T-helper 1 cell treated with Interleukin-12 subunit alpha and Interleukin-12 subunit beta and Interleukin-4 antibody, amounts not matched to agents 30 μg/mL and 1 μg/mL, for 36 hours (primary cell): ENCODE measurements around the gene PTPRD.
"Not testable (repeated sequence)": the region's sequence is repeated elsewhere in the genome, so short reads cannot be mapped to it uniquely, and the experiment has no call there.

Experiments used
- H3K27ac Mint-ChIP-seq: one replicate; pipeline ENCODE4 v1.8.0; 2021; ENCODE audit warnings: mild to moderate bottlenecking, mixed read lengths
- H3K27me3 Mint-ChIP-seq: one replicate; pipeline ENCODE4 v1.8.0; 2021; ENCODE audit warnings: low read depth, mixed read lengths
- H3K36me3 Mint-ChIP-seq: one replicate; pipeline ENCODE4 v1.8.0; 2021; ENCODE audit warnings: low read depth, mixed read lengths
- H3K4me1 Mint-ChIP-seq: one replicate; pipeline ENCODE4 v1.8.0; 2021; ENCODE audit warnings: low read depth, mixed read lengths
- H3K4me3 Mint-ChIP-seq: one replicate; pipeline ENCODE4 v1.8.0; 2021; ENCODE audit warnings: mild to moderate bottlenecking, moderate library complexity, mixed read lengths
- H3K9me3 Mint-ChIP-seq: one replicate; pipeline ENCODE4 v1.8.0; 2021; ENCODE audit warnings: mixed read lengths

Gene PTPRD

GRCh38 chr9:9337129-9337528, 1275.7 kb downstream of the PTPRD start:
- H3K36me3 Mint-ChIP-seq = no peaks in the 10 kb centered on the region
- no peaks in the 10 kb centered on the region for H3K9me3 Mint-ChIP-seq
- no peaks in the 10 kb centered on the region for H3K27me3 Mint-ChIP-seq
- H3K27ac Mint-ChIP-seq = no peak overlapping the region
- no peaks in the 10 kb centered on the region for H3K4me1 Mint-ChIP-seq
- no peak overlapping the region for H3K4me3 Mint-ChIP-seq

- no peaks in the 10 kb centered on the region for H3K27me3 Mint-ChIP-seq
- H3K9me3 Mint-ChIP-seq = no peaks in the 10 kb centered on the region
- no peaks in the 10 kb centered on the region for H3K36me3 Mint-ChIP-seq
- no peaks in the 10 kb centered on the region for H3K4me1 Mint-ChIP-seq
- no peak overlapping the region for H3K27ac Mint-ChIP-seq
- H3K4me3 Mint-ChIP-seq = no peak overlapping the region
Observed at GRCh38 chr9:9326749-9327148, 1286.1 kb downstream of the PTPRD start.

- H3K4me3 Mint-ChIP-seq = no peak overlapping the region
- H3K9me3 Mint-ChIP-seq = peaks cover 4% of the 10 kb centered on the region
- H3K4me1 Mint-ChIP-seq = no peaks in the 10 kb centered on the region
- H3K27ac Mint-ChIP-seq = no peak overlapping the region
- no peaks in the 10 kb centered on the region for H3K27me3 Mint-ChIP-seq
- H3K36me3 Mint-ChIP-seq = no peaks in the 10 kb centered on the region
Observed at GRCh38 chr9:9319007-9319406, 1293.8 kb downstream of the PTPRD start.

- H3K36me3 Mint-ChIP-seq, H3K4me3 Mint-ChIP-seq, H3K4me1 Mint-ChIP-seq, H3K27me3 Mint-ChIP-seq, H3K9me3 Mint-ChIP-seq, H3K27ac Mint-ChIP-seq: not testable (repeated sequence)
Observed at GRCh38 chr9:9310743-9311142, 1302.1 kb downstream of the PTPRD start.

GRCh38 chr9:9305600-9305999, 1307.2 kb downstream of the PTPRD start:
- no peak overlapping the region for H3K27ac Mint-ChIP-seq
- H3K27me3 Mint-ChIP-seq = no peaks in the 10 kb centered on the region
- H3K9me3 Mint-ChIP-seq = no peaks in the 10 kb centered on the region
- H3K36me3 Mint-ChIP-seq = no peaks in the 10 kb centered on the region
- H3K4me3 Mint-ChIP-seq = no peak overlapping the region
- H3K4me1 Mint-ChIP-seq = no peaks in the 10 kb centered on the region

GRCh38 chr9:9299134-9299533, 1313.7 kb downstream of the PTPRD start:
- Mint-ChIP-seq H3K27ac (no peak overlapping the region), H3K4me3 (no peak overlapping the region), H3K9me3 (no peaks in the 10 kb centered on the region), H3K27me3 (no peaks in the 10 kb centered on the region), H3K4me1 (no peaks in the 10 kb centered on the region), H3K36me3 (no peaks in the 10 kb centered on the region)

- H3K4me3 Mint-ChIP-seq = no peak overlapping the region
- H3K27ac Mint-ChIP-seq = no peak overlapping the region
- H3K27me3 Mint-ChIP-seq = no peaks in the 10 kb centered on the region
- H3K4me1 Mint-ChIP-seq = no peaks in the 10 kb centered on the region
- H3K9me3 Mint-ChIP-seq = peaks cover 6% of the 10 kb centered on the region
- no peaks in the 10 kb centered on the region for H3K36me3 Mint-ChIP-seq
Observed at GRCh38 chr9:9286001-9286400, 1326.8 kb downstream of the PTPRD start.

GRCh38 chr9:9284201-9284600, 1328.6 kb downstream of the PTPRD start:
- Mint-ChIP-seq H3K4me3 (no peak overlapping the region), H3K9me3 (peaks cover 6% of the 10 kb centered on the region)

GRCh38 chr9:9283159-9283986, 1329.4 kb downstream of the PTPRD start:
- Mint-ChIP-seq H3K9me3 (peaks cover 6% of the 10 kb centered on the region), H3K27me3 (no peaks in the 10 kb centered on the region), H3K36me3 (no peaks in the 10 kb centered on the region), H3K4me3 (no peak overlapping the region), H3K27ac (no peak overlapping the region), H3K4me1 (no peaks in the 10 kb centered on the region)

More at GRCh38 chr9:9284201-9284600, 1328.6 kb downstream of the PTPRD start:
- H3K4me1 Mint-ChIP-seq = no peaks in the 10 kb centered on the region
- H3K27me3 Mint-ChIP-seq = no peaks in the 10 kb centered on the region
- no peak overlapping the region for H3K27ac Mint-ChIP-seq
- no peaks in the 10 kb centered on the region for H3K36me3 Mint-ChIP-seq

- Mint-ChIP-seq H3K9me3 (no peaks in the 10 kb centered on the region), H3K27me3 (no peaks in the 10 kb centered on the region), H3K4me3 (no peak overlapping the region), H3K4me1 (no peaks in the 10 kb centered on the region), H3K27ac (no peak overlapping the region), H3K36me3 (no peaks in the 10 kb centered on the region)
Observed at GRCh38 chr9:9275601-9276000, 1337.2 kb downstream of the PTPRD start.

GRCh38 chr9:9257999-9258498, 1354.8 kb downstream of the PTPRD start:
- Mint-ChIP-seq H3K36me3 (no peaks in the 10 kb centered on the region), H3K4me3 (no peak overlapping the region), H3K27me3 (no peaks in the 10 kb centered on the region), H3K9me3 (peaks cover 5% of the 10 kb centered on the region), H3K4me1 (no peaks in the 10 kb centered on the region), H3K27ac (no peak overlapping the region)

GRCh38 chr9:9246726-9247125, 1366.1 kb downstream of the PTPRD start:
- Mint-ChIP-seq H3K4me1 (no peaks in the 10 kb centered on the region), H3K27ac (no peak overlapping the region), H3K9me3 (peaks cover 8% of the 10 kb centered on the region), H3K4me3 (no peak overlapping the region), H3K27me3 (no peaks in the 10 kb centered on the region), H3K36me3 (no peaks in the 10 kb centered on the region)

- Mint-ChIP-seq H3K4me1 (no peaks in the 10 kb centered on the region), H3K4me3 (no peak overlapping the region), H3K36me3 (no peaks in the 10 kb centered on the region), H3K9me3 (peaks cover 9% of the 10 kb centered on the region), H3K27me3 (no peaks in the 10 kb centered on the region), H3K27ac (no peak overlapping the region)
Observed at GRCh38 chr9:9231946-9232345, 1380.9 kb downstream of the PTPRD start.

- Mint-ChIP-seq H3K4me3 (no peak overlapping the region), H3K27me3 (no peaks in the 10 kb centered on the region), H3K36me3 (no peaks in the 10 kb centered on the region), H3K4me1 (no peaks in the 10 kb centered on the region), H3K27ac (no peak overlapping the region), H3K9me3 (peaks cover under 1% of the 10 kb centered on the region)
Observed at GRCh38 chr9:9229269-9229668, 1383.5 kb downstream of the PTPRD start.

GRCh38 chr9:9223175-9223574, 1389.6 kb downstream of the PTPRD start:
- Mint-ChIP-seq H3K27me3 (no peaks in the 10 kb centered on the region), H3K4me1 (no peaks in the 10 kb centered on the region), H3K27ac (no peak overlapping the region), H3K36me3 (no peaks in the 10 kb centered on the region), H3K4me3 (no peak overlapping the region), H3K9me3 (no peaks in the 10 kb centered on the region)
